GM18907 (cell line): ENCODE data around the gene IGF1R.

Experiments
- ATAC-seq: cut with Tn5 transposase; IDR thresholded peaks from one replicate; pipeline ENCODE4 v1.9.1; 2021; ENCODE audit warnings: mild to moderate bottlenecking, moderate library complexity; ENCODE audit not compliant: unreplicated experiment

IGF1R gene

DNA sequence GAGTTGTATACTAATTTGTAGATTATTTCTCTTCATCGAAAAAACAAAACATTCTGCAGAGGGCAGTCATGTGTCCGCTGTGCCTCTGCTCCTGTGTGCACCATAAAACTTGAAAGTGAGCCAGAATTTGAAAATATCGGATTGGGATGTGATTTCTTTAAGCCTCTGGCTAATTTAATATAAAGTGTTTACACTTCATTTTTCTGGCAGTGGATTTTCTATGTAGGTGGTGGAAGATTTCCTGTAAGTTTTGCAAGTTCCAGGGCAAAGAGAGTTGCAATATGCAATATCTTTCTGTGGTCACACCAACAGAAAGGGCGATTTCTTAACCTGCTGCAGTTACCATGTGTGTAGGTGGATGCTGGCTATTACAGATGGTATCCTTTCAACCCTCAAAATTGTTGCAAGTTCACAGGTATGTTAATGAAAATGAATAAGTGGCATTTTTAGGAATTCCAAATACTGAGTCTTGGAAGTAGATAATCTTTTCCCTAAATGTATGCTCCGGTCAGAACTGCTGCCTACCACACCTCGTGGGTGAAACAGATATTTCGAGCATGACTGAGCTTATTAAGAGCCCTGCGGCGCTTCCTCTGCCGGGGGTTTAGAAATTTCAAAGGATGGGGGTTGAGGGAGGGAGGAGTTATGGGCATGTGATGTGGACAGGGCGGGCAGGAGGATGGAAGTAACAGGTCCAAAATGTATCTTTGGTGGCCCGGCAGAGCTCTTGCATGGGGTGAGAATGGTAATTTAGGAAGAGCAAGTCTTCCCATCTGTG, 225.3 kb downstream of the IGF1R start:
- ATAC-seq = peak; percentile 45

GRCh38 chr15:98874370-98874769, 226.0 kb downstream of the IGF1R start:
- no peak for ATAC-seq

- no peak for ATAC-seq
These were observed 226.4 kb downstream of the IGF1R start for GRCh38 chr15:98874773-98875172.

DNA sequence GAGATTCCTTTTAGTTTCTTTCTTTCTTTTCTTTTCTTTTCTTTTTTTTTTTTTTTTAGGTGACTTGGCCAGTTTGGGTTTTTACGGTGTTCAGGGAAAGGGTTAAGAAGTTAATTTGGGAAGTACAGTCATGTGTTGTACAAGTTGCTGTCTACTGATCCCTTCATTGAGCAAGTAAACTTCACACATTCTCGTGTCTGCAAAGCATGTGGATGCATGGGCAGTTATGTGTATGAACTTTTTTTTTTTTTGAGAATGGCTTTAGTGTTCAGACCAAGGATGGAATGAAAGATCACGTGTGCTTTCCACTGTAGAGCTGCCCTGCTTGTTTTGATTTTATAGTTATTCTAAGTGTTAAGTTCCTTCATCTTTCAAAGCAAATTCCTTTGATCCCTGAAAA, 227.0 kb downstream of the IGF1R start:
- no peak for ATAC-seq

- no peak for ATAC-seq
These were observed 228.4 kb downstream of the IGF1R start for GRCh38 chr15:98876451-98877369.

GRCh38 chr15:98878172-98878571, 229.8 kb downstream of the IGF1R start:
- ATAC-seq = no peak

GRCh38 chr15:98878862-98879261, 230.5 kb downstream of the IGF1R start:
- ATAC-seq = no peak

DNA sequence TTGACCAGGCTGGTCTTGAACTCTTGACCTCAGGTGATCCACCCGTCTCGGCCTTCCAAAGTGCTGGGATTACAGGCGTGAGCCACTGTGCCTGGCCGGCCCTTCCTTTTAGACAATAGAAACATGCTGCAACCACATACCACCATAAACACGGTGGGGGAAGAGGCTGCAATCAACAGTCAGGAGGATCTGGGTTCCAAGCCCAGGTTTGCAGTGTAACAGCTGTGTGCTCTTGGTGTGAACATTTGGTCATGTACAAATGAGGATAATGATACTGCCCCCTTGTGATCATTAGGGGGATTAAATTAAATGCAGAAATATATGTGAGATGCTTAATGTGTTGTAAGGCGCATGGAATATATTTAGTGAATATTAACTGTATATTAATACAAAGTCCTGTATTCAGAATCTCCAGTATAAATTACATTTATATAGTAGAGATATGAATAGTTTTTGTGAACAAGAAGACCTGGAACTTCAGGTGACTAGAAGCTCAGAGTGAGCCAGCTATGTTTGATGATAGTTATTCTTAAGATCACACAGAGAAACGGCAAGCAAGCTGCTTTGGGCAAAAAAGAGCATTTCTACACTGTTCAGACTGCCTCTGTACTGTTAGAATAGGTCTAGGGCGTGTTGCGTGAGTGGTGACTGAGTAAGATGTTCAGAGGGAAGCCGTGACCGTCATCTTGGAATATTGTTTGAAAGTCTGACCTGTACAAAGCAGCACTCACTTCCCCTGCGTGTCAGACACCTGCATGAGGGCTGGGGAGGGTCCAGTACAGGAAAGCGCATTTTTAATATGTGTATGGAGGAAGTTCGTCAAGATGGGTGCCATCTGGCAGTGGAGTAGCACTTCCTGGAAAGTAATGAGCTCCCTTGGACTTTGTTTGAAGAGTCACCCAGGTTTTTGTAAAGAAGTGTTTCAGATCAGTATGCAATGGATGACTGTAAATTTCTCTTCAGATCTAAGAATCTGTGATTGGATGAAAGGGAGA, 233.5 kb downstream of the IGF1R start:
- ATAC-seq = peak; percentile 85

DNA sequence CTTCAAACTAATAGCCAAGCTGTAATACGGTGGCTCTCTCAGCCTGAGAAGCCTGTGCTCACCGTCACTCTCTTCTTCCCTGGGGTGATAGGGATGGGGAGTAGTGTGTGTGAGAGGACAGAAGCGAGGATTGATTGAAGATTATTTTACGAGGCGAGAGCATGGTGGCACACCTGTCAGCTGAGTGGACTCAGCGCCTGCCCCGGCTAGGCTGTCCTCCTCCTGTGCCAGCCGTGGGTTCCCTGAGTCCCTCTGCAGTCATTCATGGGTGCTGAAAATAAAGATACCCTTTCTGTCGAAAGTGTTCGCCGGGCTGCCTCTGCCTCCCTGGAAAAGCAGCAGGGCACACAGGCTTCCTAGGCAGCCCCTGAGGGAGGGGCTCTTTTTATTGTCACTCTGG, 235.1 kb downstream of the IGF1R start:
- no peak for ATAC-seq

DNA sequence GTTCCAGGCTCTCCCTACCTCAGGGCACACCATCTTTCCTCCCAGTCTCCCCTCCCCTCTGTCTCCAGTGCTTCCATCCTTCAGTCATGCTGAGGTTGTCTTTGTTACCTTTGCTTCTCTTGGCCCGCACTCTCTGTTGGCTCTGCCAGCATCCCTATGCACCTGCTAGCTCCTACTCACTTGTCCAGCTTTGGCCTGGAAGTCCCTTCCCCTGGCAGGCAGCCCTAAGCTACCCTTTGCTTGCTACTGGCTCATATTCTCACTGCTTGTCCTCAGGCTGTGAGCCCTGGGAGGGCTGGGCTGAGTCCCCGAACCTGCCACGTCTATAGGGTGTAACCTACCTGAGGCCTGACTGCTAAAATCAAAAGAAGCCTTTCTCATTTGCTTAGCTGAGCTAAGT, 236.6 kb downstream of the IGF1R start:
- ATAC-seq = no peak

GRCh38 chr15:98887976-98888375, 239.6 kb downstream of the IGF1R start:
- ATAC-seq = no peak

- no peak for ATAC-seq
These were observed 240.6 kb downstream of the IGF1R start for GRCh38 chr15:98888820-98889479.

GRCh38 chr15:98889930-98890695, 241.8 kb downstream of the IGF1R start:
- ATAC-seq = no peak

GRCh38 chr15:98891301-98891700, 243.0 kb downstream of the IGF1R start:
- no peak for ATAC-seq

DNA sequence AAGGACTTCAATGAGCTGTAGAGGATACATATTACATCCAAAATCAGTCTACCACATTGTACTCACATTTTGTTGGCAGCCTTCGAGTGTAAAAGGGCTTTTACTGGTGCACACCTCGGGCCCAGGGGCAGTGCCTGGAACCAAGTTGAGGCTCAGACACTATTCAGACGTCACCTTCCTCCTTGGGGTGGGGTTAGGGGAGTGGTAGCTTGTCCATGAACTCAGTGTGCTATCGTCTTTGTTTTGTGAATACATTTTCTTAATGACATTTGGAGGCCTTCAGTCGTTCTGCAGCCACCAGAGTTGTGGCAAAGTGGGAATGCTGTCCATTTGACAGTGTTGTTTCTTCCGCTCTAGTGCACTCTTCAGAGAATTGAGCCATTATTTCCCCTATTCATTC, 245.1 kb downstream of the IGF1R start:
- no peak for ATAC-seq

- no peak for ATAC-seq
These were observed 246.0 kb downstream of the IGF1R start for GRCh38 chr15:98894312-98894711.

DNA sequence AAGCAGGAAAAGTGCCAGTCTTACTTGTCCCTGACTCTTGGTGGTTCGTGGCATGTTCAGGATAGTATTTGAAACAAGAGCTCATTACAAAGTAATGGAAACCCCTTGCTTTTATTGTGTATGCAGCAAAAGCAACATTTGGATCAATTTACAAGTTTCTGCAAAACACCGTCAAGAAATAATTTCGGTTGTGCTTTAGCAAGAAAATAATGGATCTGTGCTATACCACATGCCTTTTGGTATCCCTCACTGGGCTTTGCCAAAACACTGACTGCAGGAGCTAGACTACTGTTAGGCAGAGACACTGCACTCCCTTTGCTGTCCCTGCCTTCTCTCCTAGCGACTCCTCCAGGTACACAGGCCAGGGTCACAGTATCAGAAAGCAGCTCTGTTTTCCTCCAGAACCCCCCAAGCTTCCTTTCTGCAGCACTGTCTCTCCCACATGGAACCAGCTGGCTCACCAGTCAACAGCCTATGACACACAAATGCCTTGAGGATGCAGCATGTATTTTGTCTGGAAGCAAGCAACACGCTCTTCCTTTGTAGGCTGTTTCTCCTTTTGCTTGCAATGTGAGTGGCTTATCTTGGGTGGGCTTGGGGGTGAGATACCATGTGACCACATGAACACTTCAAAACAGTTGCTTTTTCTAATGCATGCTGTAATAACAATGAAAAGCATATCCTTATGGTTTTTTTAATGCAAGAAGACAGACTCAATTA, 247.8 kb downstream of the IGF1R start:
- no peak for ATAC-seq

DNA sequence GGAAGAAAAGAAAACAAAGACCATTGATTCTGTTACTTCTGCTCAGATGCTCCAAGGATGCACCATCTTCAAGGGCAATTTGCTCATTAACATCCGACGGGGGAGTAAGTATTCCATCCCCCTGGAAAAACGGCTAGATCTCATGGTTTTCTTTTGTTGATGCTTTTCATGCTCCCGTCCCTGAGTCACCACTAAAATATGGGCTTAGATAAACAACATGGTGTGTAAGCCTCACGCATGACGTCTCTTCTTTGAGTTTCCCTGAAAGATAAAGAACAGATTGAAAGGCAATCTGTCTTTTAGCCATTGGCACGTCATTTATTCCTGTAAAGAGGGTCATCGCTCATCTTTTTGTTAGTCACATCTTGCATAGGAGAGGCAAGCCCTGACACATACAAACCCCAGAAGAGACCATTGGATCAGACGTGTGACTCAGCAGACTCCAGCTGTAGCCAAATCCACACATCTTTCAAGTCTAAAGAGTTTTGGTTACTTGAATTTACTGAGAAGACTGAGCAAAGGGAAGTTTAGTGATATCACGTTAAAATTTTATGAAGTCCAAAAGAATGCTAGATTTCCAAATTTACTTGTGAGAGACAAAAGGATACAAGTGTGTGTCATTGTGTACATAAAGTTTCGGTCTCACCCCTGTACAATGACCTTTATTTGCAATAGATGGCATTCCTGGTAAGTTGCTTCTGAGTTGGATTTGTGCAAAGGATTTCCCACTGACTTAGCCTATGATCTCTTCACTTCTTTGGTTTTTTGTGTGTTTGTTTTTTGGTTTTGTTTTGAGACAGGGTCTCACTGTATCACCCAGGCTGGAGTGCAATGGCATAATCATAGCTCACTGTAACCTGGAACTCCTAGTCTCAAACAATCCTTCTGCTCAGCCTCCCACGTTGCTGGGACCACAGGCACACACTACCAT, 248.7 kb downstream of the IGF1R start:
- no peak for ATAC-seq
